Medulla oblongata (tissue), 1 donor: ENCODE data around the gene AQP3.
"Not testable (repeated sequence)": the region's sequence is repeated elsewhere in the genome, so short reads cannot be mapped to it uniquely, and the experiment has no call there.

Experiments used
- DNase-seq: peaks from one replicate; pipeline ENCODE4 v3.0.0-alpha.2; 2015; ENCODE audit errors: extremely low spot score

The AQP3 gene

GRCh38 chr9:33414889-33415500, 32.4 kb downstream of the AQP3 start:
- DNase-seq: no peak

- no peak for DNase-seq
Observed at GRCh38 chr9:33414268-33414667, 33.1 kb downstream of the AQP3 start.

- DNase-seq: no peak
Observed at GRCh38 chr9:33408087-33408486, 39.3 kb downstream of the AQP3 start.

- no peak for DNase-seq
Observed at GRCh38 chr9:33407061-33407460, 40.3 kb downstream of the AQP3 start.

GRCh38 chr9:33404788-33405362, 42.5 kb downstream of the AQP3 start:
- DNase-seq: no peak

GRCh38 chr9:33403941-33404787, 43.2 kb downstream of the AQP3 start:
- no peak for DNase-seq

GRCh38 chr9:33402371-33402770, 45.0 kb downstream of the AQP3 start, which contains the start of gene AQP7:
TSS of gene AQP7 (minus strand) at chr9:33402568. CDS start at chr9:33401262, 1,306 bp downstream.
- DNase-seq: not testable (repeated sequence)

GRCh38 chr9:33401809-33402208, 45.6 kb downstream of the AQP3 start:
- DNase-seq: not testable (repeated sequence)

GRCh38 chr9:33399047-33399446, 48.3 kb downstream of the AQP3 start:
- not testable (repeated sequence) for DNase-seq

- DNase-seq: not testable (repeated sequence)
Observed at GRCh38 chr9:33397801-33398200, 49.6 kb downstream of the AQP3 start.

GRCh38 chr9:33395159-33395879, 52.1 kb downstream of the AQP3 start:
- not testable (repeated sequence) for DNase-seq

- not testable (repeated sequence) for DNase-seq
Observed at GRCh38 chr9:33393986-33394385, 53.4 kb downstream of the AQP3 start.

GRCh38 chr9:33393581-33393980, 53.8 kb downstream of the AQP3 start:
- DNase-seq: no peak

- DNase-seq: not testable (repeated sequence)
Observed at GRCh38 chr9:33392591-33393021, 54.8 kb downstream of the AQP3 start.
